Measurements from ENCODE around the gene GTF2H4. TPM values are rescaled to one million over a fixed set of nuclear protein-coding genes. Genes with fewer than 3 reads are reported as not detected.

Gene GTF2H4
- polyA plus RNA-seq, 1 donor from 2014 or later, result 101 TPM

DNA sequence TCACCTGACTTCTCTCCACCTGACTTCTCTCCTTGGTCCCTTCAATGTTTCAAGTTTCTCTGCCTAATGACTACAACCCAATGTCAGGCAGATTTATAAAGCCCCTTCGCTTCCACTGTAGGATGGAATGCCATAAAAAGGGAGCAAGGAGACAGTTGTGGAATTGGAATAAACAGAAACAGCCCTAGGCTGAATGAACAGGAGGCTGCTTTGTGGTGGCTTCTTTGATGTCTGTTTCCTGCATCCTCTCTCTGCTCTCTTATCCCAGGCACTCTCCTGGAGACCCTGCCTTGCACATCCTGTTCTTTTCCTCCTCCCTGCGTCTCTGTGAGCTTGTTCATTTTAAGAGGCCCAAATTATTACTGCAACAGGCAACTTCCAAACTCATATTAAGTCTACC lies 49.7 kb downstream of the GTF2H4 start:
- Histone ChIP-seq H3K27me3 (ENCODE audit: insufficient read depth, low read depth, low read length) (peaks cover 21% of the 10 kb centered on the region), H2AFZ (ENCODE audit: low read depth, low read length) (no peak overlapping the region), H4K20me1 (ENCODE audit: insufficient read depth) (no peaks in the 10 kb centered on the region), H3F3A (ENCODE audit: insufficient read depth, low read length, poor library complexity, severe bottlenecking) (no peaks in the 10 kb centered on the region), H3K4me3 (ENCODE audit: low read length) (no peak overlapping the region), H3K9me3 (ENCODE audit: low read length) (no peaks in the 10 kb centered on the region), H3K4me2 (ENCODE audit: low read length) (no peak overlapping the region), H3K27ac (ENCODE audit: low read length) (no peak overlapping the region), H3K36me3 (ENCODE audit: insufficient read depth, low read length) (no peaks in the 10 kb centered on the region), H3K9me2 (ENCODE audit: insufficient read depth, low read length) (no peaks in the 10 kb centered on the region), H3K79me2 (replicated peaks; ENCODE audit: insufficient read depth, low read length) (no peaks in the 10 kb centered on the region), H3K9ac (ENCODE audit: low read length) (no peak overlapping the region)
- TF ChIP-seq TAF1 (IDR thresholded peaks at IDR 0.05; ENCODE audit: low read depth) (no peak), MXI1 (conservative IDR thresholded peaks at IDR 0.05; ENCODE audit: poor library complexity, severe bottlenecking) (no peak), SMC3 (conservative IDR thresholded peaks at IDR 0.05; ENCODE audit: poor library complexity) (no peak), EP300 (conservative IDR thresholded peaks at IDR 0.05; ENCODE audit: poor library complexity, severe bottlenecking) (no peak)

DNA sequence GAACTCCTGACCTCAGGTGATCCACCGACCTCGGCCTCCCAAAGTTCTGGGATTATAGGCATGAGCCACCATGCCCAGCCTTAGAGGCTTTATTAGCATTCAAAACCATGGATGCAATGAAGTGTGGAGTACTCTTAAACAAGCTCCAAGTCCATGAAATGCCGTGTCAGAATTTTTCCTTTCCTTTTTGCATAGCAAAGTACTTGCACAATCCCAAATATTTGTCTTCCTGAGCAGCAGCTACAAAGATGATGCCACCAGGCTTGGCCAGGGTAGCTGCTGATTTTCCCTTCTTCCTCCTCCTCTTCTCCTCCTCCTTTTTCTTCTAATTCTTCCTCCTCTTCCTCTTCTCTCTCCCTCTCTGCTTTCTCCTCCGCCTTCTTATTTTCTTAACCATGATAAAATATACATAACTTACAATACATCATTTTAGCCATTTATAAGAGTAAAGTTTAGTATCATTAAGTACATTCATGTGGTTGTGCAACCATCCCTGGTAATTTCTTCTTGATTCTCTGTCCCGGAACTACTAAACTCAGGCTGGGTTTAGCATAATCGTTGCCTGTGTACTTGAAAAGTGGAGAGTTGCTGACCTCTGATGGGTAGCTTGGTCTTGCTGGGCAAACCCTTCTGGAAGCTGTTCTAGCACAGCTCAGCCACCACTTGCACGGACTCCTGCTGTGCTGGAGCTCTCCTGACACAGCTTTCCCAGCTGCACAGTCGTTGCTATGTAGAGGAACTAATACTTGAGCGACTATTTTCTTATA lies 53.1 kb downstream of the GTF2H4 start:
- Histone ChIP-seq H3K9me2 (ENCODE audit: insufficient read depth, low read length) (no peaks in the 10 kb centered on the region), H3K9ac (ENCODE audit: low read length) (no peak overlapping the region), H2AFZ (ENCODE audit: low read depth, low read length) (no peak overlapping the region), H3K4me3 (ENCODE audit: low read length) (no peak overlapping the region), H3K36me3 (ENCODE audit: insufficient read depth, low read length) (no peaks in the 10 kb centered on the region), H3F3A (ENCODE audit: insufficient read depth, low read length, poor library complexity, severe bottlenecking) (no peaks in the 10 kb centered on the region), H3K79me2 (replicated peaks; ENCODE audit: insufficient read depth, low read length) (no peaks in the 10 kb centered on the region), H3K9me3 (ENCODE audit: low read length) (no peaks in the 10 kb centered on the region), H3K27ac (ENCODE audit: low read length) (no peak overlapping the region), H3K4me2 (ENCODE audit: low read length) (no peak overlapping the region), H3K27me3 (ENCODE audit: insufficient read depth, low read depth, low read length) (no peaks in the 10 kb centered on the region), H4K20me1 (ENCODE audit: insufficient read depth) (no peaks in the 10 kb centered on the region)
- TF ChIP-seq SMC3 (conservative IDR thresholded peaks at IDR 0.05; ENCODE audit: poor library complexity) (no peak), MXI1 (conservative IDR thresholded peaks at IDR 0.05; ENCODE audit: poor library complexity, severe bottlenecking) (no peak), RAD21 (conservative IDR thresholded peaks at IDR 0.05) (no peak), EZH2 (IDR thresholded peaks at IDR 0.05; ENCODE audit: borderline replicate concordance, insufficient read depth, low read length, poor library complexity, severe bottlenecking) (no peak), TAF1 (IDR thresholded peaks at IDR 0.05; ENCODE audit: low read depth) (no peak), POLR2AphosphoS5 (IDR thresholded peaks at IDR 0.05) (no peak), EP300 (conservative IDR thresholded peaks at IDR 0.05; ENCODE audit: poor library complexity, severe bottlenecking) (no peak)
- TF ChIP-seq, protein P1, sequence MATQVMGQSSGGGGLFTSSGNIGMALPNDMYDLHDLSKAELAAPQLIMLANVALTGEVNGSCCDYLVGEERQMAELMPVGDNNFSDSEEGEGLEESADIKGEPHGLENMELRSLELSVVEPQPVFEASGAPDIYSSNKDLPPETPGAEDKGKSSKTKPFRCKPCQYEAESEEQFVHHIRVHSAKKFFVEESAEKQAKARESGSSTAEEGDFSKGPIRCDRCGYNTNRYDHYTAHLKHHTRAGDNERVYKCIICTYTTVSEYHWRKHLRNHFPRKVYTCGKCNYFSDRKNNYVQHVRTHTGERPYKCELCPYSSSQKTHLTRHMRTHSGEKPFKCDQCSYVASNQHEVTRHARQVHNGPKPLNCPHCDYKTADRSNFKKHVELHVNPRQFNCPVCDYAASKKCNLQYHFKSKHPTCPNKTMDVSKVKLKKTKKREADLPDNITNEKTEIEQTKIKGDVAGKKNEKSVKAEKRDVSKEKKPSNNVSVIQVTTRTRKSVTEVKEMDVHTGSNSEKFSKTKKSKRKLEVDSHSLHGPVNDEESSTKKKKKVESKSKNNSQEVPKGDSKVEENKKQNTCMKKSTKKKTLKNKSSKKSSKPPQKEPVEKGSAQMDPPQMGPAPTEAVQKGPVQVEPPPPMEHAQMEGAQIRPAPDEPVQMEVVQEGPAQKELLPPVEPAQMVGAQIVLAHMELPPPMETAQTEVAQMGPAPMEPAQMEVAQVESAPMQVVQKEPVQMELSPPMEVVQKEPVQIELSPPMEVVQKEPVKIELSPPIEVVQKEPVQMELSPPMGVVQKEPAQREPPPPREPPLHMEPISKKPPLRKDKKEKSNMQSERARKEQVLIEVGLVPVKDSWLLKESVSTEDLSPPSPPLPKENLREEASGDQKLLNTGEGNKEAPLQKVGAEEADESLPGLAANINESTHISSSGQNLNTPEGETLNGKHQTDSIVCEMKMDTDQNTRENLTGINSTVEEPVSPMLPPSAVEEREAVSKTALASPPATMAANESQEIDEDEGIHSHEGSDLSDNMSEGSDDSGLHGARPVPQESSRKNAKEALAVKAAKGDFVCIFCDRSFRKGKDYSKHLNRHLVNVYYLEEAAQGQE (IDR thresholded peaks at IDR 0.05; ENCODE audit: borderline replicate concordance), result no peak
- TF ChIP-seq, protein P2, sequence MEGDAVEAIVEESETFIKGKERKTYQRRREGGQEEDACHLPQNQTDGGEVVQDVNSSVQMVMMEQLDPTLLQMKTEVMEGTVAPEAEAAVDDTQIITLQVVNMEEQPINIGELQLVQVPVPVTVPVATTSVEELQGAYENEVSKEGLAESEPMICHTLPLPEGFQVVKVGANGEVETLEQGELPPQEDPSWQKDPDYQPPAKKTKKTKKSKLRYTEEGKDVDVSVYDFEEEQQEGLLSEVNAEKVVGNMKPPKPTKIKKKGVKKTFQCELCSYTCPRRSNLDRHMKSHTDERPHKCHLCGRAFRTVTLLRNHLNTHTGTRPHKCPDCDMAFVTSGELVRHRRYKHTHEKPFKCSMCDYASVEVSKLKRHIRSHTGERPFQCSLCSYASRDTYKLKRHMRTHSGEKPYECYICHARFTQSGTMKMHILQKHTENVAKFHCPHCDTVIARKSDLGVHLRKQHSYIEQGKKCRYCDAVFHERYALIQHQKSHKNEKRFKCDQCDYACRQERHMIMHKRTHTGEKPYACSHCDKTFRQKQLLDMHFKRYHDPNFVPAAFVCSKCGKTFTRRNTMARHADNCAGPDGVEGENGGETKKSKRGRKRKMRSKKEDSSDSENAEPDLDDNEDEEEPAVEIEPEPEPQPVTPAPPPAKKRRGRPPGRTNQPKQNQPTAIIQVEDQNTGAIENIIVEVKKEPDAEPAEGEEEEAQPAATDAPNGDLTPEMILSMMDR (IDR thresholded peaks at IDR 0.05; ENCODE audit: poor library complexity, severe bottlenecking), result no peak
